ENCODE measurements around the gene ZNF440.
"Not testable (repeated sequence)": the region's sequence is repeated elsewhere in the genome, so short reads cannot be mapped to it uniquely, and the experiment has no call there.

The ZNF440 gene

GRCh38 chr19:11861301-11861700, 47.2 kb downstream of the ZNF440 start:
- Histone ChIP-seq H3K4me3 (ENCODE audit: low read length) (no peak overlapping the region), H3K4me2 (ENCODE audit: low read length) (no peak overlapping the region), H3K9ac (ENCODE audit: low read depth, low read length) (no peak overlapping the region), H3K9me3 (replicated peaks; ENCODE audit: low read length) (peaks cover 5% of the 10 kb centered on the region), H3K27me3 (ENCODE audit: control insufficient read depth, insufficient read depth, low read length) (no peaks in the 10 kb centered on the region), H3K36me3 (ENCODE audit: insufficient read depth, low read length) (peaks cover 2% of the 10 kb centered on the region), H3K4me1 (ENCODE audit: control insufficient read depth, insufficient read depth, low read length) (no peaks in the 10 kb centered on the region)

DNA sequence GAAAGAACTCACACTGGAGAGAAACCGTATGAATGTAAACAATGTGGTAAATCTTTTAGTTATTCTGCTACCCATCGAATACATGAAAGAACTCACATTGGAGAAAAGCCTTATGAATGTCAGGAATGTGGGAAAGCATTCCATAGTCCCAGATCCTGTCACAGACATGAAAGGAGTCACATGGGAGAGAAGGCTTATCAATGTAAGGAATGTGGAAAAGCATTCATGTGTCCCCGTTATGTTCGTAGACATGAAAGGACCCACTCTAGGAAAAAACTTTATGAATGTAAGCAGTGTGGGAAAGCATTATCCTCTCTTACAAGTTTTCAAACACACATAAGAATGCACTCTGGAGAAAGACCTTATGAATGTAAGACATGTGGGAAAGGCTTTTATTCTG, 53.7 kb downstream of the ZNF440 start:
- not testable (repeated sequence) for H3K9ac ChIP-seq (ENCODE audit: low read depth, low read length); H3K27me3 ChIP-seq (ENCODE audit: control insufficient read depth, insufficient read depth, low read length); H3K4me2 ChIP-seq (ENCODE audit: low read length); H3K4me3 ChIP-seq (ENCODE audit: low read length); H3K4me1 ChIP-seq (ENCODE audit: control insufficient read depth, insufficient read depth, low read length)
- peaks cover 35% of the 10 kb centered on the region for H3K9me3 ChIP-seq (replicated peaks; ENCODE audit: low read length)
- H3K36me3 ChIP-seq (ENCODE audit: insufficient read depth, low read length) = peaks cover 26% of the 10 kb centered on the region

DNA sequence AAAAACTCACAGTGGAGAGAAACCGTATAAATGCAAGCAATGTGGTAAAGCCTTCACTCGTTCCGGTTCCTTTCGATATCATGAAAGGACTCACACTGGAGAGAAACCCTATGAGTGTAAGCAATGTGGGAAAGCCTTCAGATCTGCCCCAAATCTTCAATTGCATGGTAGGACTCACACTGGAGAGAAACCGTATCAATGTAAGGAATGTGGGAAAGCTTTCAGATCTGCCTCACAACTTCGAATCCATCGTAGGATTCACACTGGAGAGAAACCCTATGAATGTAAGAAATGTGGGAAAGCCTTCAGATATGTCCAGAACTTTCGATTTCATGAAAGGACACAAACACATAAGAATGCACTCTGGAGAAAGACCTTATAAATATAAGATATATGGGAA, 54.1 kb downstream of the ZNF440 start:
- no peak overlapping the region for H3K9ac ChIP-seq (ENCODE audit: low read depth, low read length)
- no peaks in the 10 kb centered on the region for H3K4me1 ChIP-seq (ENCODE audit: control insufficient read depth, insufficient read depth, low read length)
- no peaks in the 10 kb centered on the region for H3K27me3 ChIP-seq (ENCODE audit: control insufficient read depth, insufficient read depth, low read length)
- no peak overlapping the region for H3K4me3 ChIP-seq (ENCODE audit: low read length)
- H3K36me3 ChIP-seq (ENCODE audit: insufficient read depth, low read length) = peaks cover 26% of the 10 kb centered on the region
- no peak overlapping the region for H3K4me2 ChIP-seq (ENCODE audit: low read length)
- peaks cover 35% of the 10 kb centered on the region for H3K9me3 ChIP-seq (replicated peaks; ENCODE audit: low read length)

DNA sequence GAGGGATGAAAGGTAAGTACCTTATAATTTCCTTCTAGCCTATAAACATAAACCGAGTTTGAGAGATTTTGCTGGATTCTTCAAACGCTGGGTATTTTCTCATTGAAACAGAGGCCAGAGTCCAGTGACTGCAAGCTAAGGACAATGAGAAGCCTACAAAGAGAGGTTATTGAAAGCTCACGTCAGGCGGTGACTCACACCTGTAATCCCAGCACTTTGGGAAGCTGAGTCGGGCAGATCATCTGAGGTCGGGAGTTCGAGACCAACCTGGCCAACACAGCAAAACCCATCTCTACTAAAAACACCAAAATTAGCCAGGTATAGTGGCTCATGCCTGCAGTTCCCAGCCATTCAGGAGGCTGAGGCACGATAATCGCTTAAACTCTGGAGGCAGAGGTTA, 58.6 kb downstream of the ZNF440 start:
- Histone ChIP-seq H3K27me3 (ENCODE audit: control insufficient read depth, insufficient read depth, low read length) (no peaks in the 10 kb centered on the region), H3K36me3 (ENCODE audit: insufficient read depth, low read length) (peaks cover 16% of the 10 kb centered on the region), H3K4me1 (ENCODE audit: control insufficient read depth, insufficient read depth, low read length) (no peaks in the 10 kb centered on the region), H3K9ac (ENCODE audit: low read depth, low read length) (no peak overlapping the region), H3K4me2 (ENCODE audit: low read length) (no peak overlapping the region), H3K9me3 (replicated peaks; ENCODE audit: low read length) (peaks cover 21% of the 10 kb centered on the region), H3K4me3 (ENCODE audit: low read length) (no peak overlapping the region)

- Histone ChIP-seq H3K4me1 (ENCODE audit: control insufficient read depth, insufficient read depth, low read length) (no peaks in the 10 kb centered on the region), H3K4me2 (ENCODE audit: low read length) (no peak overlapping the region), H3K4me3 (ENCODE audit: low read length) (no peak overlapping the region), H3K9me3 (replicated peaks; ENCODE audit: low read length) (peaks cover 10% of the 10 kb centered on the region), H3K9ac (ENCODE audit: low read depth, low read length) (no peak overlapping the region), H3K27me3 (ENCODE audit: control insufficient read depth, insufficient read depth, low read length) (no peaks in the 10 kb centered on the region), H3K36me3 (ENCODE audit: insufficient read depth, low read length) (peaks cover 5% of the 10 kb centered on the region)
Observed at GRCh38 chr19:11873762-11874161, 59.7 kb downstream of the ZNF440 start.

GRCh38 chr19:11879687-11880266, 65.7 kb downstream of the ZNF440 start:
- H3K9me3 ChIP-seq (replicated peaks; ENCODE audit: low read length); H3K4me3 ChIP-seq (ENCODE audit: low read length); H3K4me2 ChIP-seq (ENCODE audit: low read length); H3K36me3 ChIP-seq (ENCODE audit: insufficient read depth, low read length); H3K9ac ChIP-seq (ENCODE audit: low read depth, low read length); H3K4me1 ChIP-seq (ENCODE audit: control insufficient read depth, insufficient read depth, low read length): not testable (repeated sequence)
- H3K27me3 ChIP-seq (ENCODE audit: control insufficient read depth, insufficient read depth, low read length) = peaks cover 11% of the 10 kb centered on the region

DNA sequence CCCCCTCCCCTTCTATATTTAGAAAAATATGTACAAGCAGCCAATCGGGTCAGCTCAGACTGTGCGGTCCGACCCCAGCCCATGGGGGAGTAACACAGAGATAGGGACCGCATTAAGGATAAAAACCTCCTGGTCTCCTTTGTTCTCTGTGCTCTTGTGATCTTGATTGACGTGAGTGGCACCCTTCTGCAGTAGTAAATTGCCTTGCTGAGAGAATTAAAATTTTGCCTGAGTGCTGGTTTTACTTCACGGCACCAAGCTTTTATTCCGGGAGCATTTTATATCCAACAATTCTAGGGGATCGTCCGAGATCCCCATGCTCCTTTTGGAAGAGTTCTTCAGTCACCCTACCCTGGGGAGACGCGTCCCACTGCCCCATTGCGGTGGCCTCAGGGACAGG, 66.5 kb downstream of the ZNF440 start:
- Histone ChIP-seq H3K9me3 (replicated peaks; ENCODE audit: low read length) (no peaks in the 10 kb centered on the region), H3K4me2 (ENCODE audit: low read length) (no peak overlapping the region), H3K4me1 (ENCODE audit: control insufficient read depth, insufficient read depth, low read length) (no peaks in the 10 kb centered on the region), H3K27me3 (ENCODE audit: control insufficient read depth, insufficient read depth, low read length) (peaks cover 11% of the 10 kb centered on the region), H3K9ac (ENCODE audit: low read depth, low read length) (no peak overlapping the region), H3K36me3 (ENCODE audit: insufficient read depth, low read length) (no peaks in the 10 kb centered on the region), H3K4me3 (ENCODE audit: low read length) (no peak overlapping the region)

GRCh38 chr19:11881151-11881800, 67.2 kb downstream of the ZNF440 start:
- H3K4me2 ChIP-seq (ENCODE audit: low read length) = peak overlapping the region; percentile 58
- H3K4me1 ChIP-seq (ENCODE audit: control insufficient read depth, insufficient read depth, low read length) = no peaks in the 10 kb centered on the region
- H3K27me3 ChIP-seq (ENCODE audit: control insufficient read depth, insufficient read depth, low read length) = peaks cover 11% of the 10 kb centered on the region
- H3K9ac ChIP-seq (ENCODE audit: low read depth, low read length) = no peak overlapping the region
- no peaks in the 10 kb centered on the region for H3K36me3 ChIP-seq (ENCODE audit: insufficient read depth, low read length)
- H3K9me3 ChIP-seq (replicated peaks; ENCODE audit: low read length) = no peaks in the 10 kb centered on the region
- no peak overlapping the region for H3K4me3 ChIP-seq (ENCODE audit: low read length)

DNA sequence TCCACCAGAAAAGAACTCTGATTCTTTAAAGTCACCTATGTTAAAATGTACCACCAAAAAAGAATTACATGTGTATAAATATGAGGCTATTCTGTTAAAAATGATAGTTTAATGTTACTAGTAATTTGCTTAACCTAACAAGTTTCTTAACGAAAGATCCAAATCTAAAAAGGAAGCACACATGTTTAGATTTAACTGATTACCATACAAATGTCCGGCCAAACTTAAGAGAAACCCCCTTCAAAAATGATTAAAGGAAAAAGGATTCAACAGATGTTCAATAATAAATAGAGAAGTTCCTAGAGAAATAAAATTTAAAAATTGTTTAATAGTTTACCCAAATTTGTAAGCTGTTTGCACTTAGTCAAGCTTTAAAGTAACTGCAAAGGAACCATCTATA, 68.5 kb downstream of the ZNF440 start:
- no peak overlapping the region for H3K4me2 ChIP-seq (ENCODE audit: low read length)
- no peak overlapping the region for H3K4me3 ChIP-seq (ENCODE audit: low read length)

More for the DNA sequence above, 68.5 kb downstream of the ZNF440 start:
- Histone ChIP-seq H3K27me3 (ENCODE audit: control insufficient read depth, insufficient read depth, low read length) (peaks cover 11% of the 10 kb centered on the region), H3K9ac (ENCODE audit: low read depth, low read length) (no peak overlapping the region), H3K36me3 (ENCODE audit: insufficient read depth, low read length) (no peaks in the 10 kb centered on the region), H3K4me1 (ENCODE audit: control insufficient read depth, insufficient read depth, low read length) (peaks cover 3% of the 10 kb centered on the region), H3K9me3 (replicated peaks; ENCODE audit: low read length) (no peaks in the 10 kb centered on the region)

Data from skeletal muscle satellite cell (primary cell).